Ammon's horn (tissue), 1 donor: ENCODE data around the gene AKAP9.
A peak's percentile ranks its signal among the peaks of the same experiment; 100 is the strongest.
"Not testable (repeated sequence)": the region's sequence is repeated elsewhere in the genome, so short reads cannot be mapped to it uniquely, and the experiment has no call there.

Experiments used
- DNase-seq: peaks from one replicate; pipeline ENCODE4 v3.0.0-alpha.2; 2016; ENCODE audit warnings: low spot score

The AKAP9 gene

GRCh38 chr7:92061154-92061553, 120.5 kb downstream of the AKAP9 start:
- DNase-seq, result no peak

- no peak for DNase-seq
These were observed 123.9 kb downstream of the AKAP9 start for GRCh38 chr7:92064438-92065029.

GRCh38 chr7:92071032-92071431, 130.4 kb downstream of the AKAP9 start:
- no peak for DNase-seq

- DNase-seq, result no peak
These were observed 131.5 kb downstream of the AKAP9 start for GRCh38 chr7:92072121-92072520.

- DNase-seq, result no peak
These were observed 132.0 kb downstream of the AKAP9 start for GRCh38 chr7:92072708-92073107.

- peak; percentile 13 for DNase-seq
These were observed 134.9 kb downstream of the AKAP9 start for GRCh38 chr7:92075455-92076158.

GRCh38 chr7:92076509-92076908, 135.8 kb downstream of the AKAP9 start:
- DNase-seq, result no peak

GRCh38 chr7:92083922-92084321, 143.3 kb downstream of the AKAP9 start:
- not testable (repeated sequence) for DNase-seq

GRCh38 chr7:92088266-92088665, 147.6 kb downstream of the AKAP9 start:
- DNase-seq, result no peak

- DNase-seq, result no peak
These were observed 151.5 kb downstream of the AKAP9 start for GRCh38 chr7:92092210-92092609.

GRCh38 chr7:92095380-92095779, 154.7 kb downstream of the AKAP9 start:
- no peak for DNase-seq

- no peak for DNase-seq
These were observed 159.9 kb downstream of the AKAP9 start for GRCh38 chr7:92100534-92100933.

GRCh38 chr7:92102862-92103261, 162.2 kb downstream of the AKAP9 start:
- DNase-seq, result not testable (repeated sequence)

- DNase-seq, result no peak
These were observed 168.2 kb downstream of the AKAP9 start for GRCh38 chr7:92108821-92109220.

GRCh38 chr7:92110857-92111256, 170.2 kb downstream of the AKAP9 start:
- no peak for DNase-seq

- DNase-seq, result no peak
These were observed 175.2 kb downstream of the AKAP9 start for GRCh38 chr7:92115821-92116220.

- DNase-seq, result no peak
These were observed 176.3 kb downstream of the AKAP9 start for GRCh38 chr7:92116949-92117348.

- DNase-seq, result no peak
These were observed 178.6 kb downstream of the AKAP9 start for GRCh38 chr7:92119213-92119759.

- DNase-seq, result no peak
These were observed 181.0 kb downstream of the AKAP9 start for GRCh38 chr7:92121681-92122080.

GRCh38 chr7:92131093-92131492, 190.4 kb downstream of the AKAP9 start:
- DNase-seq, result no peak

- DNase-seq, result no peak
These were observed 191.2 kb downstream of the AKAP9 start for GRCh38 chr7:92131764-92132330.

- DNase-seq, result no peak
These were observed 192.6 kb downstream of the AKAP9 start for GRCh38 chr7:92133133-92133736.

GRCh38 chr7:92133737-92134270, 193.1 kb downstream of the AKAP9 start:
- peak; percentile 72 for DNase-seq
